Peyer's patch (tissue), 4 donors: ENCODE data around the gene VSX2. TPM values are rescaled to one million over a fixed set of nuclear protein-coding genes. Genes with fewer than 3 reads are reported as not detected.

Experiments
- DNase-seq, 3 donors: peaks; one replicate each; pipeline ENCODE4 v3.0.0-alpha.2; 2017 to 2019
- H3K27ac ChIP-seq, 4 donors: fragments of 200-600 bp; sonication (generic); one replicate each; pipeline ENCODE4 v1.5.1; 2016 to 2019
- H3K27me3 ChIP-seq, 2 donors: fragments of 200-600 bp; sonication (generic); one replicate each; pipeline ENCODE4 v1.5.1; 2019
- H3K36me3 ChIP-seq, 3 donors: fragments of 200-600 bp; sonication (generic); one replicate each; pipeline ENCODE4 v1.5.1; 2016 to 2019
- H3K4me1 ChIP-seq, 4 donors: fragments of 200-600 bp; sonication (generic); one replicate each; pipeline ENCODE4 v1.5.1; 2016 to 2019
- H3K4me3 ChIP-seq, 4 donors: fragments of 200-600 bp; sonication (generic); 1 replicate in 3 of 4; 2 replicates in 1 of 4; pipeline ENCODE4 v1.5.1; 2016 to 2019; ENCODE audit warnings: mild to moderate bottlenecking in 1 of 4
- H3K9me3 ChIP-seq, 4 donors: fragments of 200-600 bp; sonication (generic); one replicate each; pipeline ENCODE4 v1.5.1; 2016 to 2019; ENCODE audit warnings: mild to moderate bottlenecking in 1 of 4
- POLR2A ChIP-seq, 2 donors: fragments of 450-650 bp; IDR thresholded peaks; one replicate each; pipeline ENCODE4 v1.5.1; 2017; ENCODE audit warnings: antibody characterized with exemption in 2 of 2, mild to moderate bottlenecking in 2 of 2, moderate library complexity in 2 of 2
- total RNA-seq, 4 donors: library from RNA; depleted of rRNA; stranded (reverse); fragments of >200 nt; gene quantifications; one replicate each; pipeline ENCODE4 v1.1.0, GENCODE V29; 2016
- TF ChIP-seq, protein P1 (sequence below), 6 experiments: fragments of 450-650 bp in 4 of 6; fragments of 200-600 bp in 2 of 6; sonication (generic) in 1 of 6; IDR thresholded peaks; one replicate each; pipeline ENCODE4 v1.5.1; 2017 to 2019; ENCODE audit warnings: antibody characterized with exemption in 6 of 6, mild to moderate bottlenecking in 3 of 6, moderate library complexity in 1 of 6

VSX2 gene
- total RNA-seq, 4 donors from 2014 or later: not detected

DNA sequence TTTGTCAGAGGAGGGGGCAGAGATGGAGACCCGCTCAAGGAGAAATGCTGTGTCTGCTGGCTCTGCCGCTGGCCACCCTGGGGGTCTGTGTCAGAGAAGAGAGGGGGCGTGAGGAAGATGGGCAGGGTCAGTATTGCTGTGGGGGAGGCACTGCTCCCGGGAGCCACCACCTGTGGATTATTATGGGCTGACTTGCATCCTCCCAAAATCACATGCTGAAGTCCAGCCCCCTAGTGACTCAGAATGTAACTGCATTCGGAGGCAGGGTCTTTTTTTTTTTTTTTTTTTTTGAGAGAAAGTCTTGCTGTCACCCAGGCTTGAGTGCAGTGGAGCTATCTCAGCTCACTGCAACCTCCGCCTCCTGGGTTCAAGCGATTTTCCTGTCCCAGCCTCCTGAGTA lies 51.2 kb downstream of the VSX2 start:
- TF ChIP-seq, protein P1, sequence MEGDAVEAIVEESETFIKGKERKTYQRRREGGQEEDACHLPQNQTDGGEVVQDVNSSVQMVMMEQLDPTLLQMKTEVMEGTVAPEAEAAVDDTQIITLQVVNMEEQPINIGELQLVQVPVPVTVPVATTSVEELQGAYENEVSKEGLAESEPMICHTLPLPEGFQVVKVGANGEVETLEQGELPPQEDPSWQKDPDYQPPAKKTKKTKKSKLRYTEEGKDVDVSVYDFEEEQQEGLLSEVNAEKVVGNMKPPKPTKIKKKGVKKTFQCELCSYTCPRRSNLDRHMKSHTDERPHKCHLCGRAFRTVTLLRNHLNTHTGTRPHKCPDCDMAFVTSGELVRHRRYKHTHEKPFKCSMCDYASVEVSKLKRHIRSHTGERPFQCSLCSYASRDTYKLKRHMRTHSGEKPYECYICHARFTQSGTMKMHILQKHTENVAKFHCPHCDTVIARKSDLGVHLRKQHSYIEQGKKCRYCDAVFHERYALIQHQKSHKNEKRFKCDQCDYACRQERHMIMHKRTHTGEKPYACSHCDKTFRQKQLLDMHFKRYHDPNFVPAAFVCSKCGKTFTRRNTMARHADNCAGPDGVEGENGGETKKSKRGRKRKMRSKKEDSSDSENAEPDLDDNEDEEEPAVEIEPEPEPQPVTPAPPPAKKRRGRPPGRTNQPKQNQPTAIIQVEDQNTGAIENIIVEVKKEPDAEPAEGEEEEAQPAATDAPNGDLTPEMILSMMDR (IDR thresholded peaks at IDR 0.05): peak in 3 of 6 experiments; percentile 11 to 14 (median 13)
- no peak for TF ChIP-seq POLR2A (IDR thresholded peaks at IDR 0.05)
- no peak for DNase-seq

DNA sequence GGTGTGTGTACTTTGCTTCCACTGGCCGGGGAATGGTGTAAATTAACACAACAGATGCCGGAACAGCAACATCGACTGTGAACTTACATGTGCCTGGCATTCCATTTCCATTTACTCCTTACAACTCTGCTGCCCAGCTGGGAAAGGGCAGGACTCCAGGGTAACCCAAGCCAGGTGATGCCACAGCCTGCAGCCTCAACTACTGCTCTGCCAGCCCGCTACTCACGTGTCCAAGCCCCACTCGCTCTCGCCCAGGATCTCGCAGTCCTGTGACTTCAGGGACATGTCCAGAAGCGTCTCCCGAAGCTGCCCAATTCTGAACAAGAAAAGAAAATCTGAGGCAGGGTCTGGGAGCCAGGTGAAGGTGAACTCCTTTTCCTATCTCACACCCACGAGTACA lies 52.8 kb downstream of the VSX2 start:
- Histone ChIP-seq H3K27ac (no peak overlapping the region), H3K4me1 (no peaks in the 10 kb centered on the region), H3K4me3 (no peak overlapping the region), H3K27me3 (no peaks in the 10 kb centered on the region), H3K36me3 (peaks cover 0 to 85% (median 0%) of the 10 kb centered on the region in 3 donors), H3K9me3 (no peaks in the 10 kb centered on the region)
- DNase-seq: no peak
- TF ChIP-seq, protein P1 (IDR thresholded peaks at IDR 0.05): no peak
- no peak for TF ChIP-seq POLR2A (IDR thresholded peaks at IDR 0.05)

More for the DNA sequence above, 51.2 kb downstream of the VSX2 start:
- H3K9me3 ChIP-seq: no peaks in the 10 kb centered on the region
- H3K27me3 ChIP-seq: no peaks in the 10 kb centered on the region
- H3K36me3 ChIP-seq: peaks cover 0 to 86% (median 0%) of the 10 kb centered on the region in 3 donors
- no peak overlapping the region for H3K27ac ChIP-seq
- H3K4me3 ChIP-seq: no peak overlapping the region
- no peaks in the 10 kb centered on the region for H3K4me1 ChIP-seq

DNA sequence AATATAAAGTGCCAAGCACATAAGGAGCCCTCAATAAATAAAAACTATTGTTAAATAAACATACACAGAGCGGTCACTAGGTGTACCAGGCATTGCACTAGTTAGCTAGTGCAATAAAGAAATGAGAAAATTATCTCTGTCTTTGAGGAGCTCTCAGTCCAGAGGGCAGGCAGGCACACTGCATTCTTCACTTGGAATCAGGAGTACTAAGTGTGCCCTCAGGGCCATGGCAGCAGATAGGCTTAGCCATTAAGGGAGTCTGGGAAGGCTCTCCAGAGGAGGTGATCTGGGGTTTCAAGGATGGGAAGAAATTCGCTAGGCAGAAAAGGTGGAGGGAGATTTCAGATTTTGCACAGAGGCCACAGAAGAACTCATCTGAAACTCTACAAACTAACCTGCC lies 54.4 kb downstream of the VSX2 start:
- no peaks in the 10 kb centered on the region for H3K27me3 ChIP-seq
- H3K27ac ChIP-seq: peak overlapping the region in 1 of 4 donors; percentile 23
- no peak for TF ChIP-seq POLR2A (IDR thresholded peaks at IDR 0.05)
- TF ChIP-seq, protein P1 (IDR thresholded peaks at IDR 0.05): peak in 1 of 6 experiments; percentile 12
- no peaks in the 10 kb centered on the region for H3K9me3 ChIP-seq
- H3K36me3 ChIP-seq: peaks cover 0 to 85% (median 0%) of the 10 kb centered on the region in 3 donors
- H3K4me1 ChIP-seq: no peaks in the 10 kb centered on the region
- DNase-seq: no peak
- H3K4me3 ChIP-seq: no peak overlapping the region

DNA sequence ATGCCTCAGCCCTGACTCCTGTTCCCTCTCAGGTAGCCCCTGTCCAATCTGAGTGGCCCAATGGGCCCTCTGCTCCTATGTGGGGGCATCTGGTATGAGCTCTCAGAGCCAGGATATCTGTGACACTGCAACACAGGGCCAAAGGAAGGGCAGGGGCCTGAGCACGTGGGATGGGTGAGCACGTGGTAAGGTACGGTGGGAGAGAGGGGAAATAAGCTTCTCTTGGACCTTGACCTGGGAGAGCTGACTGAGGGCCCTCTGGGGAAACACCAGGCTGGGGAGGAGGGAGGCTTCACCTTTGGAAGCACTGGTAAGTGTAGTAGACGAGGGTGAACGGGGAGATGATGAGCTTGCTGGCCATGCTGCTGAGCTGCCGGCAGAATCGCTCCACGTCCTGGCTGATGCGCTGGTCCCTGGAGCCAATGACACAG lies 56.8 kb downstream of the VSX2 start:
- Histone ChIP-seq H3K4me3 (no peak overlapping the region), H3K9me3 (no peaks in the 10 kb centered on the region), H3K4me1 (peaks cover 0 to 5% (median 0%) of the 10 kb centered on the region in 4 donors), H3K27me3 (no peaks in the 10 kb centered on the region), H3K27ac (no peak overlapping the region), H3K36me3 (peaks cover 0 to 68% (median 0%) of the 10 kb centered on the region in 3 donors)
- no peak for DNase-seq
- TF ChIP-seq, protein P1 (IDR thresholded peaks at IDR 0.05): no peak

DNA sequence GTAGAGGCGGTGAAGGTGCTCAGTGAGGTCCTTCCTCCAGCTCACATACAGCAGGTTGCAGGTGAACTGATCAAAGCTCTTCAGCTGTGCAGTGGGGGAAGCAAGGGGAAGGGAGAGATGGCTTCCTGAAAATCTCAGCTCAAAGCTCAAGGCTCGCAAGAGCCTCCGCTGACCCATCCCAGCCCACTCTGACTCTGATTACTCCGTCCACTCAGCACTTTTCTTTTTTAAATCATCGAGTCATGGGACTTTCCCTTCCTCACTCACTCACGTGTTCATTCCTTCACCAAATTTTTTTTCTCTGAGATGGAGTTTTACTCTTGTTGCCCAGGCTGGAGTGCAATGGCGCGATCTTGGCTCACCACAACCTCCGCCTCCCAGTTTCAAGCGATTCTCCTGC lies 58.7 kb downstream of the VSX2 start:
- Histone ChIP-seq H3K27me3 (no peaks in the 10 kb centered on the region), H3K9me3 (no peaks in the 10 kb centered on the region), H3K36me3 (peaks cover 0 to 48% (median 0%) of the 10 kb centered on the region in 3 donors), H3K4me3 (no peak overlapping the region), H3K4me1 (peaks cover 0 to 11% (median 0%) of the 10 kb centered on the region in 4 donors), H3K27ac (no peak overlapping the region)
- DNase-seq: no peak
- TF ChIP-seq POLR2A (IDR thresholded peaks at IDR 0.05): no peak
- TF ChIP-seq, protein P1 (IDR thresholded peaks at IDR 0.05): no peak
